Measurements from ENCODE around the gene TLE4.

DNA sequence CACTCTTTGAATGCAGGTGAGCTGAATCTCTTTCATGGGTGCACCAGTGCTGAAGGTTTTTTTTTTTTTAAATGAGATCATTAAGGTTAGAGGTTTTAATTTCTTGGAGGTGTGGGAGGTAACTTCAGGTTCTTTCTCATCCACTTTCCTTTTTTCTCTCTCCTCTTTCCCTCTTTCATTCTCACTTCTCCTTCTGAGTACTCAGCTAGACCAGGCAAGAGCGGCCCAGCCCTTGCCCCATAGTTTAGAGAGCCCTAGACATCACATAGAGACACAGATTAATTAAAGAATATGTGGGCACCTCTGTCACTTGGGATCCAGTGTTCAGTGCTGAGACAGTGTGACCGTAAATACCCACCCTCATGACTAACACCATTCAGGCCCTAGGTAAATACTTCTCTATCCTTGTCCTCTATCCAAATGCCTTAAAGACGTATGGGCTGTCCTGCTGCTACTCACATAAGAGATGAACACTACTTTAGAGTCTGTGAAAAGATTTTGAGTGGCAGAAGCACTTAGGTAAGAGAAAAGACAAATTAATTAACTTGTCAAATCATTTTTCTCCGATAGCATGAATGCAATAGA lies 174.1 kb downstream of the TLE4 start:
- no peak for TF ChIP-seq GATA2 (IDR thresholded peaks at IDR 0.05; ENCODE audit: low read depth, low read length)
- TF ChIP-seq GATA3 (IDR thresholded peaks at IDR 0.05; ENCODE audit: low read depth, low read length), result no peak

Measured in SH-SY5Y (cell line).